Measurements from ENCODE around the gene ATG4A.

The ATG4A gene

DNA sequence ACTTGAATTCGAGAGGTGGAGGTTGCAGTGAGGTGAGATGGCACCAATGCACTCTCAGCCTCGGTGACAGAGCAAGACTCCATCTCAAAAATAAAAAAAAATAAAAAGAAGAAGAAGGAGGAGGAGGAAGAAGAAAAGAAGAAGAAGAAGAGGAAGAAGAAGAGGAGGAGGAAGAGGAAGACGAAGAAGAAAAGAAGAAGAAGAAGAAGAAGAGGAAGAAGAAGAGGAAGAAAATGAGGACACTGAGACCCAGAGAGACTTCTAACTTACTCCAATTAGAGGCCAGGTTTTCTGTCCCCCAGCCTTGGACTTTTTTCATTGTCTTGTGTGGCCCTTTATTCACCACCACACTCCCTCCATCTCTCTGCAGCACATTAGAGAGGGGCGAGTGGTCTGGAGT, 70.7 kb downstream of the ATG4A start:
- H3K27ac ChIP-seq (ENCODE audit: low read depth, low read length), result no peak overlapping the region
- no peaks in the 10 kb centered on the region for H3K27me3 ChIP-seq (ENCODE audit: control insufficient read depth, insufficient read depth, low read length)
- no peak overlapping the region for H3K4me3 ChIP-seq (ENCODE audit: low read length)
- no peaks in the 10 kb centered on the region for H3K36me3 ChIP-seq (ENCODE audit: control insufficient read depth, insufficient read depth, low read length)
- no peaks in the 10 kb centered on the region for H3K4me1 ChIP-seq (ENCODE audit: control insufficient read depth, insufficient read depth, low read length)
- no peak overlapping the region for H3K9ac ChIP-seq (ENCODE audit: low read length)

DNA sequence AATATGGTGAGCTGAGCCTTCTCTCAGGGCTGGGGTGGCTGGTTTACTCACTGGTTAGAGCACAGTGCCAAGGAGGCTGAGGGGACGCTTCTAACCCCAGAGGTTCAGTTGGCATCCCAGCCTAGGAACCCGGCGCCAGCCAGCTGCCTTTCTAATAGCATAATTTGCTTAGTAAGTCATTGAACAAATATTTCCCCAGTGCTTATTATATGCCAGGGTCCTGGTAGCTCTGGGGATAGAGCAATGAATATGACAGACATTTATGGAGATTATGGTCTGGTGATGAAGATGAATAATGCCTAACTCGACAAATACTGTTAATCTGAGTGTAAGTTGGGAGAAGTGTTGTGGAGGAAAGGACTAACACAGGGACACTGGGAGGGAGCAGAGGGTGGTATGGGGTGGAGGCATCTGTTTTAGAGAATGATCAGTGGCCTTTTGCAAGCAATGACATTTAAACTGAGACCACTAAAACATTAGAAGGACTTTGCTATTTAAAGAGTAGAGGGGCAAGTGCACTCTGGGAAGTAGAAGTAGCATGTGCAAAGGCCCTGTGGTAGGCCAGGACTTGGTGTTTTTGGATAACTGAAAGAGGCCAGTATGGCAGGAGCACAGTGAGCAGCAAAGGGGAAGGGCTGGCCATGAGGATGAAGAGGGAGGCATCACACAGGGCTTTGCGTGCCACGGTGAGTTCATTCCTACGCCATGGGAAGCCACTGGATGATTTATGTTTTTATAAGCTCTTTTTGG, 71.9 kb downstream of the ATG4A start:
- no peaks in the 10 kb centered on the region for H3K27me3 ChIP-seq (ENCODE audit: control insufficient read depth, insufficient read depth, low read length)
- no peaks in the 10 kb centered on the region for H3K4me1 ChIP-seq (ENCODE audit: control insufficient read depth, insufficient read depth, low read length)
- H3K9ac ChIP-seq (ENCODE audit: low read length), result no peak overlapping the region
- H3K27ac ChIP-seq (ENCODE audit: low read depth, low read length), result no peak overlapping the region
- H3K36me3 ChIP-seq (ENCODE audit: control insufficient read depth, insufficient read depth, low read length), result no peaks in the 10 kb centered on the region
- no peak overlapping the region for H3K4me3 ChIP-seq (ENCODE audit: low read length)

DNA sequence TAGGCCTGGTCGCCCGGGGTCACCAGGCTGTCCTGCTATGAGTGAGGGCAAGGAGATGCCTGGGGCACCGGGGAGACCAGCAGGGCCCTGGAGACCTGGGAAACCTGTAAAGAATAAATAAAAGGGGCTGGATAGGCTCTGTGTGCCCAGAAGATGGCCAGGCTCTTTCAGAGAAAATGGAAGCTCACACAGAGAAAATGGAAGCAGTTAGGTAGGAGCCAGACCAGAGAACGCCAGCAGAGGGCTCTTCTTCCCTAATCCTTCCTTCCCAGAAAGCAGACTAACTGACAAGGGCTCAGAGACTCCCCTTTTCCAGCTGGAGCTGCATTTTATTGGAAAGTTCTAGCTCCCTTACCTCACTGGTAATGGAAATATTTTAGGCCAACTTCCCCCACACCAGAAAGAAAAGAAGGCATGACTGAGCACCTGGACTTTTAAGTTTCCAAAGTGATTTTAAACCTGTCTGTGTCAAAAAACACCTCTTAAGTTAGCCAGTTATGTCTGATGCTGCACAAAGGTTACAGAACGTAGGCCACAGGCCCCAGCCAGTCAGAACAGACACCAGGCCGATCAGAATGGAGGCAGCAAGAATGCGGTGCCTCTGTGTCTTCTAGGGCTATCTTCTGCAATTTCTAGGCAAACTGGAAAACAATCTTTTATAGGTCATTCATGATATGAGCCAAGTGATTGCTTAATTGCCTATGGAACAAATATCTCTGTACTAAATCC, 74.0 kb downstream of the ATG4A start:
- Histone ChIP-seq H3K4me1 (ENCODE audit: control insufficient read depth, insufficient read depth, low read length) (no peaks in the 10 kb centered on the region), H3K36me3 (ENCODE audit: control insufficient read depth, insufficient read depth, low read length) (no peaks in the 10 kb centered on the region), H3K27ac (ENCODE audit: low read depth, low read length) (no peak overlapping the region), H3K9ac (ENCODE audit: low read length) (no peak overlapping the region), H3K27me3 (ENCODE audit: control insufficient read depth, insufficient read depth, low read length) (no peaks in the 10 kb centered on the region), H3K4me3 (ENCODE audit: low read length) (no peak overlapping the region)

DNA sequence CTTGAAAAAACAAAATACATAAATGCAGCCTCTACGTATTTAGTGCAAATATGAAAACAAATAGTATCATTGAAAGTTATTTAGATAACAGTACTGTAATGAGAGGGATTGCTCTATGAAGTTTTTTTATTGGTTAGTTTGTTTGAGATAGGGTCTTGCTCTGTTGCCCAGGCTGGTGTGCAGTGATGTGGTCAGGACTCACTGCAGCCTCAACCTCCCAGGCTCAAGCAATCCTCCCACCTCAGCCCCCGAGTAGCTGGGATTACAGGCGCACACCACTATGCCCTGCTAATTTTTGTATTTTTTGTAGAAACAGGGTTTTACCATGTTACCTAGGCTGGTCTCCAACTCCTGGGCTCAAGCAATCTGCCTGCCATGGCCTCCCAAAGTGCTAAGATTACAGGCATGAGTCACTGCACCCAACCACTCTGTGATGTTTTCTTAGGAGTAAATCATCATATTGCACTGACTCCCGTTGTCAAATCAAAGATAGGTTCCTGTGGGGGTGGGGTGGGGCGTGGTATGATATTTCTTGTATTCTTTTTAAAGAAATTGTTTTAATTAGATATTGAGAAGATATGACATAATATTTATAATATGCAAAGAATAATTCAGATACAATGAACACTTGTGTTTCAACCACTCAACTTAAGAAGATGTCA, 75.8 kb downstream of the ATG4A start:
- Histone ChIP-seq H3K4me1 (ENCODE audit: control insufficient read depth, insufficient read depth, low read length) (no peaks in the 10 kb centered on the region), H3K36me3 (ENCODE audit: control insufficient read depth, insufficient read depth, low read length) (no peaks in the 10 kb centered on the region), H3K27me3 (ENCODE audit: control insufficient read depth, insufficient read depth, low read length) (no peaks in the 10 kb centered on the region), H3K4me3 (ENCODE audit: low read length) (no peak overlapping the region), H3K9ac (ENCODE audit: low read length) (no peak overlapping the region), H3K27ac (ENCODE audit: low read depth, low read length) (no peak overlapping the region)

DNA sequence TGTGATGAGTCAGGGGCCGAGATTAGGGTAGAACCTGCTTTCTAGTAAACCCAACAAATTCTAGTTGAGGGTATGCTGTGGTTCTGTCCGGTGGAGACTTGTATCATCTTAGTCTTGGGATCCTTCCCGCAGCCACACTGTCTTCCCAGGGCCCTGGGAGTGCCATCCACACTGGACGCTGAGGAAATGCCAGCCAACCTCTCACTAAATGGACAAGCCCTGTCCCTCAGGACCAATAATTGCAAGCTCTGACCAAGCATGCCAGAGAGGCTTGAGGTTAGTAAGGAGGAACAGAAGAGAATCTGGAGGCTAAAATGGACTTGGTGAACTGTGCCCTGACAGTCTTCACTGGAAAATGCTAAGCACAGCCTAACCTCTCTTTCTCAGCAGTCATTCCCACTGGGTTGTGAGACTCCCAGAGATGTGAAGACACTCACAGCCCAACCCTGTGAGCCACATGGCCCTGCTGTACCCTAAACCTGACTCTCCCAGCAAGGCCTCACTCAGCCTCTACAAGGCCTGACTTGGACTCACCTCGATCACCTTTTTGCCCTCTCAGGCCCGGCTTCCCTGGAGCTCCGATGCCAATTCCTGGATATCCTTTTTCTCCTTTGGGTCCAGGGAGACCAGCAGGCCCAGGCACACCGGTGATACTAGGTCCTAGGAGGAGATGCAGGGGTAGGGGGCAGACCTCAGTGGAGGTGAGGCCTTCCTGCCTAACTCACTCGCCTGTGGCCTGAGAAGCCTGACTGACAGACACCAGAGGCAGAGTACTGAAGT, 77.6 kb downstream of the ATG4A start:
- no peak overlapping the region for H3K9ac ChIP-seq (ENCODE audit: low read length)
- no peaks in the 10 kb centered on the region for H3K27me3 ChIP-seq (ENCODE audit: control insufficient read depth, insufficient read depth, low read length)
- H3K4me3 ChIP-seq (ENCODE audit: low read length), result no peak overlapping the region
- H3K36me3 ChIP-seq (ENCODE audit: control insufficient read depth, insufficient read depth, low read length), result no peaks in the 10 kb centered on the region
- no peaks in the 10 kb centered on the region for H3K4me1 ChIP-seq (ENCODE audit: control insufficient read depth, insufficient read depth, low read length)
- no peak overlapping the region for H3K27ac ChIP-seq (ENCODE audit: low read depth, low read length)

DNA sequence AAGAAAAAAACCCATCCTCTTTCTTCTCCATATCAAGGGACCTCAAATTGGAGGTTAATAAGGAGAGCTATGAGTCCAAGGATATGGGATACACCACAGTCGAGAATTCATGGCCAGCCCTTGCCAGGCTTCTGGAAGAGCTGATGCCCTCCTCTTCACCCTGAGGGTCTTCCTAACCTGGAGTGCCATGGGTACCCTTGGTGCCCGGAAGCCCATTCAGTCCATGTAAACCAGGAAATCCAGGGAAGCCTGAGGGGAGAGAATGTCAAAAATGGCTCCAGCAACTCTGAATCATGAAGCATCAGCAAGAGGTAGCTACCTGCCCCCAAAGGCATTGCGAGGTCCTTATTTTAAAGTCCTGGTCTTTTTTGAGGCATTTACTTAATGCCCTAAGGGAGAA, 78.2 kb downstream of the ATG4A start:
- no peak overlapping the region for H3K27ac ChIP-seq (ENCODE audit: low read depth, low read length)
- H3K4me3 ChIP-seq (ENCODE audit: low read length), result no peak overlapping the region
- H3K36me3 ChIP-seq (ENCODE audit: control insufficient read depth, insufficient read depth, low read length), result no peaks in the 10 kb centered on the region
- no peaks in the 10 kb centered on the region for H3K4me1 ChIP-seq (ENCODE audit: control insufficient read depth, insufficient read depth, low read length)
- no peak overlapping the region for H3K9ac ChIP-seq (ENCODE audit: low read length)
- no peaks in the 10 kb centered on the region for H3K27me3 ChIP-seq (ENCODE audit: control insufficient read depth, insufficient read depth, low read length)

DNA sequence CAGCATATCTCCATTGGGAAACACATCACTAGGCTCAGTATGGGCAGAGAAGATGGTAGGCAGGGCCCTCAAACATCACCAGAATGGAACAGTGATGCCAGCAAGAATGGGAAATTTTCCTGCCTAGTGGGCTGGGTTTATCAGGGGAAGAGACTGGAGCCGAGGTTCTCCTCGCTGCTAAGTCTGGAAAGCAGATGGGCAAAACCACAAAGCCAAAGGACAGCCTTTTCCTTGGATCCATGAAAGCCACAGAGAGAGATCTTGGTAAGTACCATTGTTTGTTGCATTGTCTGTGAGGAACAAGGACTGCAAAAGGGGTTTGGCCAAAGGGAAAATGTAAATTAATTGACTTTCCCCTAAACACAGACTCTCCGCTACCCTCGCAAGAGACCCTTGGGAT, 80.1 kb downstream of the ATG4A start:
- no peak overlapping the region for H3K27ac ChIP-seq (ENCODE audit: low read depth, low read length)
- H3K9ac ChIP-seq (ENCODE audit: low read length), result no peak overlapping the region
- H3K36me3 ChIP-seq (ENCODE audit: control insufficient read depth, insufficient read depth, low read length), result no peaks in the 10 kb centered on the region

DNA sequence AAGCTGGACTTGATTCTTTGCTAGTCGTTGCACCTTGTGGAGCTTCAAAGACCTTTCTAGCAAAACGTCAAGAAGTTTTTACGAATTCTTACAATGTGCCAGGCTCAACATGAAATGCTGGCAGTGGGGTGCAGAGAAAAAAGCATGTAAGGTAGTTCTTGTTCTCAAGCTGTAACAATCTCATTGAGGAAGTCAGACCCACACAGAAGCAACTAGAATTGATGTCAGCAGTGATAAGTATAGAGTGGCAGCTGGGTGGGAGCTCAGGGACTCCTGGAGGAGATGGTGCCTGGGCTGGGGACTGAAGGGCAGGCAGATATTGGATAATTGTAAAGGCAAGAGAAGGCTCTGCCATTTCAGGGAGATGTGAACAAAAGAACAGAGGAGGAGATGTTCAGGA, 82.3 kb downstream of the ATG4A start:
- H3K9ac ChIP-seq (ENCODE audit: low read length), result no peak overlapping the region
- H3K36me3 ChIP-seq (ENCODE audit: control insufficient read depth, insufficient read depth, low read length), result no peaks in the 10 kb centered on the region
- H3K27ac ChIP-seq (ENCODE audit: low read depth, low read length), result no peak overlapping the region
- H3K4me1 ChIP-seq (ENCODE audit: control insufficient read depth, insufficient read depth, low read length), result no peaks in the 10 kb centered on the region
- no peaks in the 10 kb centered on the region for H3K27me3 ChIP-seq (ENCODE audit: control insufficient read depth, insufficient read depth, low read length)
- no peak overlapping the region for H3K4me3 ChIP-seq (ENCODE audit: low read length)

More for the DNA sequence above, 80.1 kb downstream of the ATG4A start:
- no peak overlapping the region for H3K4me3 ChIP-seq (ENCODE audit: low read length)
- no peaks in the 10 kb centered on the region for H3K4me1 ChIP-seq (ENCODE audit: control insufficient read depth, insufficient read depth, low read length)
- no peaks in the 10 kb centered on the region for H3K27me3 ChIP-seq (ENCODE audit: control insufficient read depth, insufficient read depth, low read length)

DNA sequence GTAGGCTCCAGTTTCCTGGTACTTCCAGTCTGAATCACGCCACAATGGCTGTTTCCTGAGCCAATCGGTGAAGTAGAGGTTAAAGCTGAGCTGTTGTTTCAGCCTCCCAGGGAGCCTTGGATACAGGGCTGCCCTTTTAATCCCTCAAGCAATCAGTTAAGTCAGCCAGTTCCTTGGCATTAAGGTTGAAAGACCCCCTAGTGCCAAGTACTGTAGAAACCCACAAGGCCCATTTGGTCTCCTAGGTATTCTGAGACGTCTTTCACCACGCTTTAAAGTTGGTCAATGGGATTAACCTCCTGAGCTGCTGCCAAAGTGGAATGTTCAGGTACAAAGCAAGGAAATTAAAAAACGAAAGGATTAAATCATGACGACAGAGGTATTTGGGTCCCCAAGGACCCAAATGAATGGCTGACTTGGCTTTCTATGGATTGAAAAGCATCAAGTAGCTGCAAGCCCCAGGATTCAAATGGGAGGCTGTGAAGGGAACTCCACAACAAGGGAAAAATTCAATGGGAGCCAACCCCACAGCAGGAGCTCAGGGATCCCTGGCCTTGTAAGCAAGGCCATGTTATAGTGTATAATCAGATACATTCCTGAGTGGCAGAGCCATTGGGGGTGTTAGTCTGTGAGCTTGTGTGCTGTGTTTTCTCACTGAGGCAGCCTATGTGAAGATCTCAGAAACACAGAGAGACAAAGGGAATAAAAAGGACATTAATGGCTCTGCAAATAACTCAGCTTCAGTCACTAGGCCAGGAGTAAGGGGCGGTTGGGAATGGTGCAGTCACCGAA, 86.0 kb downstream of the ATG4A start:
- Histone ChIP-seq H3K36me3 (ENCODE audit: control insufficient read depth, insufficient read depth, low read length) (no peaks in the 10 kb centered on the region), H3K27me3 (ENCODE audit: control insufficient read depth, insufficient read depth, low read length) (no peaks in the 10 kb centered on the region), H3K4me1 (ENCODE audit: control insufficient read depth, insufficient read depth, low read length) (no peaks in the 10 kb centered on the region), H3K9ac (ENCODE audit: low read length) (no peak overlapping the region), H3K4me3 (ENCODE audit: low read length) (no peak overlapping the region), H3K27ac (ENCODE audit: low read depth, low read length) (no peak overlapping the region)

DNA sequence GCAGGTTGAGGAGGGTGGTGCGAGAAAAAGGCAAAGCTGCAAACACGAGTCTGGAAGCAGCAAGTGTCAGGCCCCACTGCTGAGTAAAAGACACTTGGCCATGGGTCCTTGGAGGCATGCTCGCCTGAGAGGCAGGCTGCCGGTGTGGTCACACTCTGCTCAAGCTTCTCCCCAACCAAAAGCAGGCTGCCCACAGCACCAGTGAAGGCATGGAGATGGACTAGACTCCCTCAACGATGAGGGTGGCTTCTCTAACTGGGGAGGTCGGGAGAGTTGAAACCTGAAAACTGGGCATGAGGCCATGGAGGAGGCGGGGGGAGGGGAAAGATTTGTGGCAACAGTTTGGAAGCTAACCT, 86.5 kb downstream of the ATG4A start:
- H3K36me3 ChIP-seq (ENCODE audit: control insufficient read depth, insufficient read depth, low read length), result no peaks in the 10 kb centered on the region
- H3K4me3 ChIP-seq (ENCODE audit: low read length), result no peak overlapping the region
- H3K9ac ChIP-seq (ENCODE audit: low read length), result no peak overlapping the region
- H3K4me1 ChIP-seq (ENCODE audit: control insufficient read depth, insufficient read depth, low read length), result no peaks in the 10 kb centered on the region
- H3K27ac ChIP-seq (ENCODE audit: low read depth, low read length), result no peak overlapping the region
- H3K27me3 ChIP-seq (ENCODE audit: control insufficient read depth, insufficient read depth, low read length), result no peaks in the 10 kb centered on the region

DNA sequence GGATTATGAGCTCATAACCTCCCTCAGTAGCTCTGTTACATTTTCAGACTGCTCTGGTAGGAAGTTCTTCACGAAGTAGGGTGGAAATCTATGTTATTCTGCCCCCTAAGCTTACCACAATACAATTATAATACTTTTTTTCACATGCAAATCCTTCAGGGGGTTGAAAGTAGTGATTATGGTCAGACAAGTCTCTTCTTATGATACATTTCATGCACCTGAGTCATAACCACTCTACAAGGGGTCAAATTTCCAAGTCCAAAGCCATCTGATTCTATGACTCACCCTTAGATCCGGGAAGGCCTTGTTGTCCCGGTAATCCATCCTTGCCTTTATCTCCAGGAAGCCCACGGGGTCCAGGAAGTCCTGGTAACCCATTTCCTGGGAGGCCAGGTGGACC, 95.2 kb downstream of the ATG4A start:
- H3K36me3 ChIP-seq (ENCODE audit: control insufficient read depth, insufficient read depth, low read length), result no peaks in the 10 kb centered on the region
- H3K27me3 ChIP-seq (ENCODE audit: control insufficient read depth, insufficient read depth, low read length), result peaks cover 2% of the 10 kb centered on the region
- no peak overlapping the region for H3K4me3 ChIP-seq (ENCODE audit: low read length)
- H3K9ac ChIP-seq (ENCODE audit: low read length), result no peak overlapping the region
- H3K4me1 ChIP-seq (ENCODE audit: control insufficient read depth, insufficient read depth, low read length), result no peaks in the 10 kb centered on the region
- no peak overlapping the region for H3K27ac ChIP-seq (ENCODE audit: low read depth, low read length)

DNA sequence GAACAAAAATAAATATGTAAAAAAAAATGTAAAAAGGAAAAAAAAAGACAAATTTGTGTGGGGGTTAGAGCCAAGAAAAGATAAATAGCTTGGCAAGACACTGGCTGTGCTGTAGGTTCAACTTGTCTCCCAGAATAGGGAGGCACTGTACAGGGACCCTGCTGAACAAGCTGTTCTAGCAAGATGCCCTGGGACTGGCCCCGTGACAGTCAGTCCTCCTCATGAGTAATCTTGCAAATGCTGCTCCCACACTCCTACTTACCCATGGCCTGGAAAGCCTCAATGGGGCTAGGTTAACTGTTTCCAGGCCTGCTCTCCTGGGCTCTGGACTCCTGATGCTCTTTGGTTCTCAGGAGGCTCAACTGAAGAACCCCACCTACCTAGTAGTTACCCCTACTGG, 106.8 kb downstream of the ATG4A start:
- H3K4me3 ChIP-seq (ENCODE audit: low read length), result no peak overlapping the region
- H3K4me1 ChIP-seq (ENCODE audit: control insufficient read depth, insufficient read depth, low read length), result no peaks in the 10 kb centered on the region
- H3K9ac ChIP-seq (ENCODE audit: low read length), result no peak overlapping the region
- H3K27me3 ChIP-seq (ENCODE audit: control insufficient read depth, insufficient read depth, low read length), result peaks cover 3% of the 10 kb centered on the region
- no peaks in the 10 kb centered on the region for H3K36me3 ChIP-seq (ENCODE audit: control insufficient read depth, insufficient read depth, low read length)
- H3K27ac ChIP-seq (ENCODE audit: low read depth, low read length), result no peak overlapping the region

Data from rectal smooth muscle tissue (tissue), 1 donor.